ENCODE measurements around the gene ANTXR1. TPM values are rescaled to one million over a fixed set of nuclear protein-coding genes. Genes with fewer than 3 reads are reported as not detected.

ANTXR1 gene
- total RNA-seq, 1 donor from 2014 or later, result 81.2 TPM

- no peak for DNase-seq
- intact Hi-C loops (cut with DNase I), result no loop called here
- Histone ChIP-seq H3K27me3 (no peaks in the 10 kb centered on the region), H3K4me3 (no peak overlapping the region), H3K27ac (no peak overlapping the region), H3K36me3 (no peaks in the 10 kb centered on the region), H3K9me3 (no peaks in the 10 kb centered on the region), H3K4me1 (no peaks in the 10 kb centered on the region)
- no peak for ATAC-seq
- TF ChIP-seq CTCF (IDR thresholded peaks at IDR 0.05), result no peak
Measured at GRCh38 chr2:69003731-69004130, 9.2 kb upstream of the ANTXR1 start.

GRCh38 chr2:69007169-69007568, 5.8 kb upstream of the ANTXR1 start:
- no peak for ATAC-seq
- TF ChIP-seq CTCF (IDR thresholded peaks at IDR 0.05), result no peak
- H3K27me3 ChIP-seq, result no peaks in the 10 kb centered on the region
- no peaks in the 10 kb centered on the region for H3K9me3 ChIP-seq
- no peak overlapping the region for H3K27ac ChIP-seq
- intact Hi-C loops (cut with DNase I), result no loop called here
- no peaks in the 10 kb centered on the region for H3K36me3 ChIP-seq
- H3K4me1 ChIP-seq, result no peaks in the 10 kb centered on the region
- H3K4me3 ChIP-seq, result no peak overlapping the region
- no peak for DNase-seq

GRCh38 chr2:69007603-69008002, 5.4 kb upstream of the ANTXR1 start:
- TF ChIP-seq CTCF (IDR thresholded peaks at IDR 0.05), result no peak
- Histone ChIP-seq H3K27ac (no peak overlapping the region), H3K36me3 (no peaks in the 10 kb centered on the region), H3K27me3 (no peaks in the 10 kb centered on the region), H3K4me3 (no peak overlapping the region), H3K4me1 (peaks cover 4% of the 10 kb centered on the region), H3K9me3 (no peaks in the 10 kb centered on the region)
- DNase-seq, result no peak
- no peak for ATAC-seq
- intact Hi-C loops (cut with DNase I), result no loop called here

GRCh38 chr2:69010437-69011194, 2.4 kb upstream of the ANTXR1 start:
- H3K4me1 ChIP-seq, result peaks cover 13% of the 10 kb centered on the region
- H3K27ac ChIP-seq, result no peak overlapping the region
- H3K27me3 ChIP-seq, result no peaks in the 10 kb centered on the region
- ATAC-seq, result peak; percentile 74
- intact Hi-C loops (cut with DNase I), result loop anchor here (10.0 kb wide), 1 partner anchor 294 kb away; no protein-coding TSS in a partner anchor
- H3K36me3 ChIP-seq, result no peaks in the 10 kb centered on the region
- DNase-seq, result no peak
- TF ChIP-seq CTCF (IDR thresholded peaks at IDR 0.05), result no peak
- no peak overlapping the region for H3K4me3 ChIP-seq
- H3K9me3 ChIP-seq, result no peaks in the 10 kb centered on the region

GRCh38 chr2:69011611-69012157, 1.3 kb upstream of the ANTXR1 start:
- no peaks in the 10 kb centered on the region for H3K36me3 ChIP-seq
- TF ChIP-seq CTCF (IDR thresholded peaks at IDR 0.05), result no peak
- H3K4me1 ChIP-seq, result peaks cover 13% of the 10 kb centered on the region
- no peaks in the 10 kb centered on the region for H3K27me3 ChIP-seq
- no peaks in the 10 kb centered on the region for H3K9me3 ChIP-seq
- H3K27ac ChIP-seq, result no peak overlapping the region
- intact Hi-C loops (cut with DNase I), result loop anchor here (10.0 kb wide), 1 partner anchor 293 kb away; no protein-coding TSS in a partner anchor
- H3K4me3 ChIP-seq, result no peak overlapping the region
- ATAC-seq, result no peak
- DNase-seq, result no peak
